Upper lobe of left lung (tissue), 6 donors: ENCODE data around the gene PPP2CA. TPM values are rescaled to one million over a fixed set of nuclear protein-coding genes. Genes with fewer than 3 reads are reported as not detected.

Experiments
- ATAC-seq, 2 donors: fragments of 200-7000 bp; cut with Tn5 transposase; one replicate each; pipeline ENCODE4 v1.9.1; 2022; ENCODE audit warnings: mild to moderate bottlenecking in 2 of 2, moderate library complexity in 2 of 2; ENCODE audit not compliant: low FRiP score in 2 of 2
- DNase-seq, 2 donors: peaks; one replicate each; pipeline ENCODE4 v3.0.0-alpha.2; 2019 to 2020
- H3K27ac ChIP-seq, 4 donors: fragments of 200-600 bp; sonication (generic); one replicate each; pipeline ENCODE4 v1.5.1; 2016 to 2019
- H3K27me3 ChIP-seq, 4 donors: fragments of 200-600 bp; sonication (generic); one replicate each; pipeline ENCODE4 v1.5.1; 2017 to 2019
- H3K36me3 ChIP-seq, 4 donors: fragments of 200-600 bp; sonication (generic); one replicate each; pipeline ENCODE4 v1.5.1; 2016 to 2019
- H3K4me1 ChIP-seq, 4 donors: fragments of 200-600 bp; sonication (generic); one replicate each; pipeline ENCODE4 v1.5.1; 2018 to 2019
- H3K4me3 ChIP-seq, 4 donors: fragments of 200-600 bp; sonication (generic); one replicate each; pipeline ENCODE4 v1.5.1; 2017 to 2019; ENCODE audit warnings: mild to moderate bottlenecking in 2 of 4, moderate library complexity in 1 of 4
- H3K9me3 ChIP-seq, 4 donors: fragments of 200-600 bp; sonication (generic); one replicate each; pipeline ENCODE4 v1.5.1; 2018 to 2019
- CTCF ChIP-seq, 6 experiments: fragments of 450-650 bp in 4 of 6; fragments of 200-600 bp in 2 of 6; sonication (generic) in 2 of 6; IDR thresholded peaks; one replicate each; pipeline ENCODE4 v1.5.1; 2016 to 2019; ENCODE audit warnings: antibody characterized with exemption in 6 of 6
- EP300 ChIP-seq, 4 donors: sonication (generic); formaldehyde crosslinking; IDR thresholded peaks; one replicate each; pipeline ENCODE4 v1.5.1; 2017; ENCODE audit warnings: antibody characterized with exemption in 4 of 4, control low read depth in 2 of 4
- POLR2A ChIP-seq, 4 donors: fragments of 450-650 bp; IDR thresholded peaks; one replicate each; pipeline ENCODE4 v1.5.1; 2016 to 2017; ENCODE audit warnings: antibody characterized with exemption in 4 of 4, mild to moderate bottlenecking in 2 of 4
- POLR2AphosphoS5 ChIP-seq, 2 donors: sonication (generic); formaldehyde crosslinking; IDR thresholded peaks; one replicate each; pipeline ENCODE4 v1.5.1; 2017; ENCODE audit warnings: antibody characterized with exemption in 2 of 2
- WGBS, 2 donors: methylation state at CpG; one replicate each; pipeline ENCODE4 v1.1.5; 2017 to 2018; 5-methylcytosine and 5-hydroxymethylcytosine counted together
- total RNA-seq, 6 donors: library from RNA; depleted of rRNA in 4 of 6; stranded (reverse); fragments of >200 nt in 4 of 6; gene quantifications; one replicate each; pipeline versions ENCODE4 v1.1.0 to v1.2.1, GENCODE V29; 2016 to 2021
- donor health status: DM: no; HTN: no; CAD: no; lungs with moderate emphysema.
- donor health status: DM: no; HTN: yes; CAD: no; lungs with severe emphysema.

The PPP2CA gene
- total RNA-seq, 6 donors from 2014 or later = 62.9 to 246 (median 118) TPM

- Histone ChIP-seq H3K4me1 (peaks cover 28 to 65% (median 35%) of the 10 kb centered on the region in 4 donors), H3K27me3 (no peaks in the 10 kb centered on the region), H3K36me3 (peaks cover 0 to 89% (median 42%) of the 10 kb centered on the region in 4 donors), H3K27ac (peak overlapping the region in 1 of 4 donors; percentile 25), H3K9me3 (no peaks in the 10 kb centered on the region), H3K4me3 (no peak overlapping the region)
- DNase-seq (no peak), ATAC-seq (no peak)
- no peak for TF ChIP-seq CTCF (IDR thresholded peaks at IDR 0.05)
- TF ChIP-seq POLR2A (IDR thresholded peaks at IDR 0.05) = no peak
- TF ChIP-seq EP300 (IDR thresholded peaks at IDR 0.05) = no peak
- no peak for TF ChIP-seq POLR2AphosphoS5 (IDR thresholded peaks at IDR 0.05)
- 86 to 89% methylated on average over 6 of the region's 6 CpGs for WGBS, 2 donors
Measured at GRCh38 chr5:134148986-134149539, 76.8 kb downstream of the PPP2CA start.

DNA sequence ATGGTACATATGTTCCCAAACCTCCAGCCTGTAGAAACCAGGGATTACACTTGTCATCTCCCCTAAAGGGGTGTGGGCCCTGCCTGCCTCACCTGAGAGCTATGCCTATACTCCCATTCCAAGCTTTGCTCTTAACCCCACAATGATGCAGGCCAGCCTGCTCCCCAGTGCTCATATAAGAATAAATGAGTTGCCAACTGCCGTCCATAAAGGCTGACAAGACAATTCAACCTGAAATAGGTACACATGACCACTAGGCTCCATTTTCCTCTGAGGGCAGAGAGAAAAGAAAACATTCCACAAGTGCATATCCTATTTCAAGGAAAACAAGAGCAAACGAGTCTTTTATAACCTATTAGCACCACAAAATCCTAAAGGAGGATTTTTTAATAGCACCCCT is 77.6 kb downstream of the PPP2CA start:
- peaks cover 0 to 87% (median 46%) of the 10 kb centered on the region in 4 donors for H3K36me3 ChIP-seq
- DNase-seq (no peak), ATAC-seq (no peak)
- no peak overlapping the region for H3K27ac ChIP-seq
- H3K4me1 ChIP-seq = peaks cover 28 to 65% (median 35%) of the 10 kb centered on the region in 4 donors
- TF ChIP-seq CTCF (IDR thresholded peaks at IDR 0.05) (no peak), EP300 (IDR thresholded peaks at IDR 0.05) (no peak), POLR2A (IDR thresholded peaks at IDR 0.05) (no peak)
- H3K27me3 ChIP-seq = no peaks in the 10 kb centered on the region
- no peaks in the 10 kb centered on the region for H3K9me3 ChIP-seq
- 81 to 82% methylated on average over 2 of the region's 2 CpGs for WGBS, 2 donors
- H3K4me3 ChIP-seq = no peak overlapping the region

DNA sequence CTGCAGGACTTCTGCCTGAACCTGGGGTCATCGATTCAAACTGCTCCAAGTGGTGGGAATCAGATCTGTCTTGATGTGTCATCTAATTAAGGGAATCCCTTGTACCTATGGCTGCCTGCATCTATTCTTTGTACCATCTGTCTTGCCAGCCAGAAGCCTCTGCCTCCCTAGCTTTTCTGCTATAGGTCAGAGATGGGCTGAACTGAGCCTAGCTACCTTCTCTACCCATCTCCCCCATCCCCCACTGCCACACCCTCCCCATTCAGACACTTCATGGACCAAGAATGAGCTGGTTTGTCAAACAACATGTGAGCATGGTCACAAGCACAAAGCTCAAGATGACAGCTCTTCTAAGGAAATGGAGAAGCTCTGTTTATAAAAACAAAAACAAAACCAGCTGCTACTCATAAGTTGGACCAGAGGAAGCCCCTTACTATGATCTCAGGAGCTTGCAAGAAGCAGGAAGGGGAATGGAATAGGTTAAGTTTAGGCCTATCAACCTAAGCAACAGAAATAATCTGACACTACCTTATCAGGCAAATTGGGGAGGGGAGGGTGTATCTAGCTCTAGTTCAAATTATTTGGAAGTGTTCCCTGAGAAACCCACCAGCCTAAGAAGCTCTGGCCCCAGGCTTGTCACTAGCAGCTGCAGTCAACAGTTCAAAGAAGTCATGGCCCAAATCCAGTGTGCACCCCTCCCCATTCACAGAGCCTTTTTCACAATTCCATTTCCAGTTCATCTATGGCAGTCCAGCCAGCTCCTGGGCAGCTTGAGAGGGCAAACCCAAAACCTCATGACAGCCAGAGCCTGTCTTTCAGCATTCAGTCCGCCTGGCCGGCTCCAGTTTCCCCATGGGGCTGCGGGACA is 79.0 kb downstream of the PPP2CA start:
- DNase-seq (no peak), ATAC-seq (no peak)
- peaks cover 28 to 56% (median 35%) of the 10 kb centered on the region in 4 donors for H3K4me1 ChIP-seq
- no peak for TF ChIP-seq EP300 (IDR thresholded peaks at IDR 0.05)
- no peak for TF ChIP-seq CTCF (IDR thresholded peaks at IDR 0.05)
- no peak for TF ChIP-seq POLR2AphosphoS5 (IDR thresholded peaks at IDR 0.05)
- no peak for TF ChIP-seq POLR2A (IDR thresholded peaks at IDR 0.05)
- H3K27me3 ChIP-seq = no peaks in the 10 kb centered on the region
- no peak overlapping the region for H3K4me3 ChIP-seq
- no peak overlapping the region for H3K27ac ChIP-seq
- peaks cover 0 to 86% (median 47%) of the 10 kb centered on the region in 4 donors for H3K36me3 ChIP-seq
- 92 to 94% methylated on average over 4 of the region's 4 CpGs for WGBS, 2 donors
- H3K9me3 ChIP-seq = no peaks in the 10 kb centered on the region

DNA sequence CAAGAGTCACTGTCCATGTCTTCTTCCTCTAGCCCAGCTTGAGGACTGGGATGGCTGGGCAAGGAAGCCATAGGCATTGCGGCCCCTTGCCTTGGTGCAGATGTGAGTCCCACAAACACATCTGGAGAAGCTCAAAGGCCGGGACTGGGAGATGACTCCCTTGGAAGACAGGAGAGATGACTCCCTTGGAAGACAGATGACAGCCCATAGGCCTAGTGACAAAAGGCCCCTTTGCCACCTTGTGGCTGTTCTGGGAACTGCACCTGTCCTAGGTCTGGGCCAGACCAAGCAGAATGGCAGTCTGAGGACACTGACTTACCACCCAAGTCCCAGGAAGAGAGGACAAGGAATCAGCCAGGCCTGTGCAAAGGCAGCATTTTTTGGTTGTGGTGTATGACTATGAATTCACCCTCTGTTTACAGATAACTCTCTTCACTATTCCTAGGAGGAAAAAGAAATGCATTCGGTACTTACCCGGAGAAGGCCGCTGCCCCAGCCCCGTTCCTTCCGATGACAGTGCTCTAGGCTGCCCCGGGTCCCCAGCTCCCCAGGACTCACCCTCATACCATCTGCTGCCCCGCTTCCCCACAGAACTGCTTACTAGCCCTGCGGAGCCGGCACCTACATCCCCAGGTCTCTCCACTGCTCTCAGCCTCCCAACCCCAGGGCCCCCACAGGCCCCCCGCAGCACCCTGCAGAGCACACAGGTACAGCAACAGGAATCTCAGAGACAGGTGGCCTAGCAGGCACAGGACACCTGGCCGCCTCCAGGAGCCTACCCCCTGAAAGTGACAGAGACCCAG is 79.9 kb downstream of the PPP2CA start:
- Histone ChIP-seq H3K36me3 (peaks cover 0 to 83% (median 46%) of the 10 kb centered on the region in 4 donors), H3K27me3 (no peaks in the 10 kb centered on the region), H3K27ac (no peak overlapping the region), H3K9me3 (no peaks in the 10 kb centered on the region), H3K4me3 (no peak overlapping the region), H3K4me1 (peaks cover 23 to 50% (median 25%) of the 10 kb centered on the region in 4 donors)
- WGBS, 2 donors = 87 to 88% methylated on average over 9 to 11 of the region's 13 CpGs
- TF ChIP-seq POLR2A (IDR thresholded peaks at IDR 0.05) (no peak), CTCF (IDR thresholded peaks at IDR 0.05) (peak; percentile 90 to 96 (median 93))
- DNase-seq = peak; percentile 67 to 75
- peak; percentile 87 to 88 for ATAC-seq
